Hematopoietic multipotent progenitor cell treated with erythropoietin and hydrocortisone succinate and interleukin-3 and kit ligand, for 15 days (in vitro differentiated cells): ENCODE results near the gene SOCS1.

Source experiments
- DNase-seq: peaks from one replicate; pipeline ENCODE4 v3.0.0-alpha.2; 2015; ENCODE audit warnings: low spot score

The SOCS1 gene

DNA sequence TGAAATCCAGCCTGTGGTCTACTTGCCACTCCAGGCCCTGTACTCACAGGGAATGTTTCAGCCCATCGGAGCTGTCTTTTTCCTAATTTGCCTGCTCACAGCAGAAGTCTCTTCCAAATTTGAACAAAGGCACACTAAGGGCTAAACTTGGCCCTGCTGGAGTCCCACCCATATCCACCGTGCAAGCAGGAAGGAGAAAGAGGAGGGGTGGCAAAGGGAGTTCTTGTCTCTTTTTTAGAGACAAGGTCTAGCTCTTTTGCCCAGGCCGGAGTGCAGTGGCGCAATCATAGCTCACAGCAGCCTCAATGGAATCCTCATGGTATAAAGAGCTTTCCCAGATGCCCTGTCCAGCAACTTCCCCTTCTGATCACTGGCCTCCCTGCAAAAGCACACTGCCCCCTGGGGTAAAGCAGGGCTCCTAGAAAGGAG lies 27.8 kb upstream of the SOCS1 start:
- no peak for DNase-seq

- DNase-seq, result no peak
Observed at GRCh38 chr16:11280616-11281522, 24.9 kb upstream of the SOCS1 start, which contains the start of gene PRM1. Gene PRM1 (minus strand): TSS chr16:11281330. CDS start chr16:11281238, 92 bp downstream.

- no peak for DNase-seq
Observed at GRCh38 chr16:11278681-11279628, 23.0 kb upstream of the SOCS1 start.

- no peak for DNase-seq
Observed at GRCh38 chr16:11277607-11278337, 21.8 kb upstream of the SOCS1 start.

DNA sequence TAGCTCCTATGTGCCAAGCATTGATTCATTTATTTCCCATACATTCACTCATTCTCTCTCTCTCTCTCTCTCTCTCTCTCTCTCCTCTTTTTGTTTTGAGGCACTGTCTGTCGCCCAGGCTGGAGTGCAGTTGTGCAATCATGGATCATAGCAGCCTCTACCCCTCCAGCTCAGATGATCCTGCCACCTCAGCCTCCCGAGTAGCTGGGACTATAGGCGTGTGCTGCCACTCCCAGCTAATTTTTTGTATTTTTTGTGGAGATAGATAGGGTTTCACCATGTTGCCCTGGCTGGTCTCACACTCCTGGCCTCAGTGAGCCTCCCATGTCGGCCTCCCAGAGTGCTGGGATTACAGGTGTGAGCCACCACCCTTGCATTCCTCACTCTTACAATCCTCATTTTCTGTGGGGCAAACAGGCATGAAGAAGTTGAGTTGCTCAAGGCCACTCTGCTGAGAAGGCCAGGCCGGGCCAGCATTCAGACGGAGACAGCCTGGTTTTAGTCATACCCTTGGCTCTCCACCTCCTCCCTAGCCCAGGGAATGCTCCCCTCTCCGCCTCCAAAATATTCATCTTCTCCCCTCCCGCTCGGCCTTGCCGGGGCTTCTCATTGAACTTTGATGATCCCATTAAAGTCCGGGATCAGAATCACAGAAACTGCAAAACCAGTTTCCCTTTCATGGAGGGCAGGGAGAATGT lies 21.0 kb upstream of the SOCS1 start:
- no peak for DNase-seq

DNA sequence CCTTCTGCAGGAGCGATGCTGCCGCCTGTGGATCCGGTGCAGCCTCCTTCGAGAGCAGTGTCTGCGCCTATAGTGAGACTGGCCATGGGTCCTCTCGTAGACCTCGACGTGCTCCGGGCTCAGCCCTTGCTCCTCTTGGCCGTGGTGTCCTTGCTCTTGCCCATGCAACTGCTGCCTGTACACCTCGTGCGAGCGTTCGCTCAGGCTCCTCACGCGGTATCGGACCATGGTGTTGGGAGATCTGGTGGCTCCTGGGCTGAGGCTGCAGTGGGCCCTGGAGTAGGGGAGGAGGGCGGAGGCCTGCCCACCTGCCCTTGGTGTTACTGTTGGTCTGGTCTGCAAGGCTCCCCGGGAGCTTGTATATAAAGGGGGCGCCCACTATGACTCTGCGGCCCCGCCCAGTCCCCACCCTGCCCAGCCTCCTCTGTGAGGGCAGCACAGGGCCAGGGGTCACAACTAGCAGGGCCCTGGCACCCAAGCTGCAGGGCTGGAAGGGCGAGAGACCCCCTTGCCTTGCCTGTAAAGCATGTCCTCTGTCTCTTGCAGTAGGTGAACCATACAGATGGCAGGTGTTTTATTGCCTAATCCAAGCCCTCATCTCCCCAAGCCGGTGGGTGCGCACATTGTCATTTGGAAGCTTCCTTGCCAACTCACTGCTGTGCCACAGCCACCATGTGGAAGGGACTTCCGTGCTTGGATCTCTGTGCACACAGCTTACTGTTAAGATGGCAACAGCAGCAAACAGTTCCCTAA lies 20.3 kb upstream of the SOCS1 start, which contains the start of gene PRM2:
Gene PRM2 (minus strand): TSS at position 338 of the 753 bp plus-strand sequence. CDS start 110 bp downstream, at position 228.
- DNase-seq, result no peak

GRCh38 chr16:11274964-11275363 lies 19.0 kb upstream of the SOCS1 start:
- DNase-seq, result no peak

DNA sequence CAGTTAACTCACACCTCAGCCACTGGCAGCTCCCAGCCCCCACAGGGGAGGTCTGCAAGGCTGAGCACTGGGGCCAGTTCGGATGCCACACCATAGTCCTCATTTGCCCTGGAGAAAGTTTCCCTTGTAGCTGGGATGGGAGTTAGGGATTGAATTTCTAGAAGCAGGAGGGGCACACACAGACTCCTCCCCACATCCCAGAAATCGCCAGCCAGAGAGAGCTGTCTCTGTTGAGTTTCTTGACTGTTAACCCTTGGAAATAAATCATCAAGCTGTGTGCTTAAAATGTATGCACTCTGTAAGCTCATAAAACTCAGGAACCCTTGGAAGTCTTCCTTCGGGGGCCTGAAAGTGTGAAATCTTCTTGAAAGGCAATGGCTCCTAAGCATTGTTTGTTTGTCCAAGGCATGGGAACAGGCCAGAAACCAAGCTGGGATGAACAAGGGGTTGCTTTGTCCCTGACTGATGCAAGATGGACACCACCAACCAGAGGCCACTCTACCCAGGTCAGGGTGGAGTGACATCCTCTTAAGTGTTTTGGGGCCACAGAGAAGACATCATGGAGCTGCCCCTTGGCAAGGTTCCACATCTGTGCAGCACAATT lies 17.8 kb upstream of the SOCS1 start:
- DNase-seq, result no peak

GRCh38 chr16:11272921-11273720 lies 17.1 kb upstream of the SOCS1 start, which contains the start of gene PRM3:
Gene PRM3 (minus strand): TSS chr16:11273629. CDS start chr16:11273595, 34 bp downstream.
- no peak for DNase-seq

DNA sequence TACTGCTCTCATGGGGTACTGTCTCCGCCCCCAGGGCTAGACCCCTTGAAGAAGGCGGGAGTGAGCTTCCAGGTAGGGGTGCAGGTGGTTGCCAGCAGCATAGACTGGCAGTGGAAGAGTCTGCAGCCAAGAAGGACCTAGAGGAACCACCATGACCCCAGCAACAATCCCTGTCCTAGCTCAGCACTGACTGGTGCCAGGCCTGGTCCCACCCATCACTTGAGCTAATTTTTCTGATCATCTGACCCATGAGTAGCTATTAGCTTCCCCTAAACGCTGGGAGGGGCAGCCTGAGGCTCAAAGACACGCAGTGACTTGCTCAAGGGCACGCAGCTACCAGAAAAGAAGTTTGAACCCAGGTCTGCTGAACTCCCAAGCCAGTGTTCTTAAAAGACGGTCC lies 16.5 kb upstream of the SOCS1 start:
- DNase-seq, result no peak

DNA sequence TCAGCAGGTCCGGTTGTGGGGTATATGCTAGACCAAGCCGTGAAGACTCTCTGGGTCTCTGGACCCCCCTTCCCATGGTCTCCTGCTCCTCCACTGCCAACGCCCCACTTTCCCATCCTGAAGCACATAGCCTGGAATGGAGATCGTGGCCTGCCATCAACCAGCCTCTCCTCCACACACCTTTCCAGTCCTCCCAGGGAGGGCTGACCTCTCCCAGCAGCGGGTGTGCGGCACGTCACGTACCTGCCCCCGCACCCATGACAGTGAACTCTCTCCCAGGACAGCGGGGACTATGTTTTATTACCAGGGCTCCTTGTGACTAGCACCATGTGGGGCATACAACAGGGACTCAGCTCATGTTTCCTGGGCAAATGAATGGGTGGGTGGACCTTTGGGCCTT lies 15.6 kb upstream of the SOCS1 start:
- no peak for DNase-seq

DNA sequence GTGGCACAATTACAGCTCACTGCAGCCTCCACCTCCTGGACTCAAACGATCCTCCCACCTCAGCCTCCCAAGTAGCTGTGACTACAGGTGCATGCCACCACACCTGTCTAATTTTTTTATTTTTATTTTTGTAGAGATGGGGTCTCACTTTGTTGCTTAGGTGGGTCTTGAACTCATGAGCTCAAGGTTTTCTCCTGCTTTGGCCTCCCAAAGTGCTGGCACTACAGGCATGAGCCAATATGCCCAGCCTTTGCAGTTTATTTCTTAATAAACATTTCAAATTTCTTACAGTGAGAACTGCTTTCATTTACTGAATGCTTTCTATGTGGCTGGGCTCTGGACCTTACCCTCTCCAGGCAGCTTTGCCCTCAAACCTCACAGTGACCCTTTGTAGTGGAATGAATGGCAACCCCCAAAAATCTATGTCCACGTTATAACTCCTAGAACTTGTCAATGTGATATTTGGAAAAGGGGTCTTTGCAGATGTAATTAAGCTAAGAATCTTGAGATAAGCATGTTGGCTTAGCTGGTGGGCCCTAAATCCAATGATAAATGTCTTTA lies 14.7 kb upstream of the SOCS1 start:
- DNase-seq, result no peak

- DNase-seq, result no peak
Observed at GRCh38 chr16:11268921-11269375, 12.9 kb upstream of the SOCS1 start, which contains the start of gene TNP2. Gene TNP2 (minus strand): TSS chr16:11269325. CDS start chr16:11269262, 63 bp downstream.

DNA sequence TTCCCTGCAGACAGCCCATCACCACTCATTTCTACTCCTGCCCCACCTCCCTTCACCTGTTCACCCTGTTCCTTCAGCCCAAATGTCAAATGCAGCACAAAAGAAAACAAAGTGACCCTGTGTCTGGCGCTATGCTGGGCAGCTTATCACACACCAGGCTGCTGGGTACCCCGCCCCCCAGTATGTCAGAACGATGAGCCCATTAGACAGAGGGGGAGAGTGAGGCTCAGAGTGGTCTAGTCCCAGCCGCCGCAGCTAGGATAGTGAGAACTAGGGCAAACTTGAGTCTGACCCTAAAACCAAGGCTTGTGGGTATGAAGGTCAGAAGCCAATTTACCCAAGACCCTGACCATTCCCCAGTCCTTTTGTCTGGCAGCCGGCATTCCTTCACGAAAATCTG lies 9.1 kb upstream of the SOCS1 start:
- no peak for DNase-seq

- DNase-seq, result no peak
Observed at GRCh38 chr16:11264155-11264832, 8.3 kb upstream of the SOCS1 start.

DNA sequence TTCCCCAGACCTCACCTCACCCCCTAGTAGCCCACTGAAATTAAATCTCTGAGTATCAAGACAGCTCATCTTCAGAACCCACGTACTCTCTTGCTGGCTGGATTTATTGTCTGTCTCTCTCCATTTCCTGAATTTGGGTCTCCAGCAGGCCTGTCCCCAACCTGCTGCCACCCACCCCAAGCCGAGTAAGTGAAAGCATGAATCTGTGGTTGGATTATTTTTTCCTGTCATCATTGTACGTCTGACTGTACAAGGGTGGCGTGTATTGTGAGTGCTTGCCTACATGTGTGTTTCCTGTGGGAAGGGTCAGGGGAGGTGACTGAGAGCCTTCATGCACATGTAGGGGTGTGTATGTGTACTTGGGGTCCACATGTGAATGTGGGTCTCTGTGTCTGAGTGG lies 7.7 kb upstream of the SOCS1 start:
- no peak for DNase-seq

DNA sequence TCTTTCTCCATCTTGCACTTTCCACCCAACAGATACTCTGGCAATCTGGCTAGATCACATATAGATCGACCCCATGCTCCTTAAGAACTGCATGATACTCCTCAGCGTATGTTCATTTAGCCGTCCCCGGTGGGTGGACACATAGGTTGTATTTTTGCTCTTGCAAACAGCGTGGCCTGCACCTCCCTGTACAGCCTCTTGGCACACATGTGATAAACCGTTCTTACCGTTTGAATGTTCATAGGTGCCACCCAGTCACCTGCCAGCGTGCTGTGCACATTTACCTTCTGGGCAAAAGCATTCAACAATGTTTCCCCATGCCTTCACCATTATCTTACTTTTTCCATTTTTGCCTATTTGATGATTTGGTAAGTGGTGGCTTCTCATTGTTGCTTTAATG lies 6.9 kb upstream of the SOCS1 start:
- DNase-seq, result no peak

DNA sequence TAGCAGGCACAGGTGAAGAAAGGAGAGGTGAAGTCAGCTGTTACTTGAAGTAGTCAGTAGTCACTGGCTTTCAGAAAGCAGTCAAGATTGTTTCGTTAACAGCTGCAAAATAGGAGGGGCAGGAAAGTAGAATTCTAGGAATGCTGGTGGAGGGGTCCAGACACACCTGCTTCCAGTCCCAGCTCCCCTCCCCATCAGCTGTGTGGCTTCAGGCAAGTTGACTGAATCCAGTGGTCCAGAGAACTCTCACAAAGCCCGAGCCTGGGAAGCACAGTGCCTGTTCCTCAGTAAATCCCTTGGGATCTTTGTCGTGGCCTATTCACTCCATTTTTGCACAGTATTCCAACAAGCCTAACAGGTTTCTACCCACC lies 4.6 kb upstream of the SOCS1 start:
- no peak for DNase-seq
